ENCODE results near the gene RPA1.
"Not testable (repeated sequence)": the region's sequence is repeated elsewhere in the genome, so short reads cannot be mapped to it uniquely, and the experiment has no call there.

RPA1 gene

GRCh38 chr17:1820528-1821252 lies 9.1 kb upstream of the RPA1 start:
- DNase-seq = no peak

GRCh38 chr17:1829216-1829591 lies 601 bp upstream of the RPA1 start:
- no peak for DNase-seq

- DNase-seq = no peak
Observed at GRCh38 chr17:1830288-1830687, 483 bp downstream of the RPA1 start.

- DNase-seq = no peak
Observed at GRCh38 chr17:1834380-1835149, 4.8 kb downstream of the RPA1 start.

GRCh38 chr17:1839516-1839915 lies 9.7 kb downstream of the RPA1 start:
- no peak for DNase-seq

- no peak for DNase-seq
Observed at GRCh38 chr17:1843947-1844346, 14.1 kb downstream of the RPA1 start.

GRCh38 chr17:1847191-1847590 lies 17.4 kb downstream of the RPA1 start:
- DNase-seq = no peak

- DNase-seq = no peak
Observed at GRCh38 chr17:1852327-1852726, 22.5 kb downstream of the RPA1 start.

GRCh38 chr17:1853698-1854097 lies 23.9 kb downstream of the RPA1 start:
- DNase-seq = no peak

GRCh38 chr17:1856462-1856861 lies 26.7 kb downstream of the RPA1 start:
- DNase-seq = not testable (repeated sequence)

GRCh38 chr17:1860978-1861377 lies 31.2 kb downstream of the RPA1 start:
- DNase-seq = no peak

GRCh38 chr17:1861391-1862010 lies 31.7 kb downstream of the RPA1 start:
- DNase-seq = no peak

- DNase-seq = peak in 1 of 2 donors; percentile 49
Observed at GRCh38 chr17:1865252-1866037, 35.6 kb downstream of the RPA1 start.

- no peak for DNase-seq
Observed at GRCh38 chr17:1867307-1867706, 37.5 kb downstream of the RPA1 start.

GRCh38 chr17:1868090-1868489 lies 38.3 kb downstream of the RPA1 start:
- DNase-seq = no peak

GRCh38 chr17:1870592-1870991 lies 40.8 kb downstream of the RPA1 start:
- DNase-seq = no peak

GRCh38 chr17:1871756-1872155 lies 42.0 kb downstream of the RPA1 start:
- DNase-seq = no peak

- no peak for DNase-seq
Observed at GRCh38 chr17:1872254-1872653, 42.4 kb downstream of the RPA1 start.

- no peak for DNase-seq
Observed at GRCh38 chr17:1872976-1873375, 43.2 kb downstream of the RPA1 start.

GRCh38 chr17:1873418-1873817 lies 43.6 kb downstream of the RPA1 start:
- no peak for DNase-seq

GRCh38 chr17:1875597-1875996 lies 45.8 kb downstream of the RPA1 start:
- DNase-seq = no peak

GRCh38 chr17:1878419-1879121 lies 48.8 kb downstream of the RPA1 start:
- DNase-seq = no peak
